ENCODE measurements around the gene TCERG1L.

DNA sequence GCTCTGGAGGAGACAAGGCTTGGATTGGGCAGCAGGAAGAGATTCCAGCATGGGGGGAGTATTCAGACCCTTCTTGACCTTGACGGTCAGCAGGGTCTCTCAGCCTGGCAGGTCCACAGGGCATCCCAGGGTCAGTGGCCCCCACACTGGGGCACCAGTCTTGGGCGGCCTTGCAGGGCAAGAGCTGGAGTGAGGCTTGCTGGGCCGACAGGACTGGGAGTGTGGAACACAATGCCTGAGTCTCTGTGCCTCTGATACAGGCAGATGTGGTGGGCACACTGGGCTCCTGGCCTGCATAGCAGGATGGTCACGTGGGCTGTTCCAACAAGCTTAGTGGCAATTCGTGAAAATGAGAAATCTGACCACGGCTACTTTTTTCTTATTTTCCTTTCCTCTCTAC lies 229.7 kb downstream of the TCERG1L start:
- TF ChIP-seq GATA3 (IDR thresholded peaks at IDR 0.05; ENCODE audit: low read depth, low read length) (no peak), GATA2 (IDR thresholded peaks at IDR 0.05; ENCODE audit: low read depth, low read length) (no peak)
